Measurements from ENCODE around the gene METTL21C.

METTL21C gene

GRCh38 chr13:102697929-102698648, 3.2 kb upstream of the METTL21C start:
- no peak for DNase-seq (ENCODE audit: low read depth)

GRCh38 chr13:102697264-102697663, 2.4 kb upstream of the METTL21C start:
- no peak for DNase-seq (ENCODE audit: low read depth)

- DNase-seq (ENCODE audit: low read depth) = no peak
These were observed 1.6 kb upstream of the METTL21C start for GRCh38 chr13:102696465-102696864.

- no peak for DNase-seq (ENCODE audit: low read depth)
These were observed 1.1 kb downstream of the METTL21C start for GRCh38 chr13:102693776-102694175.

- DNase-seq (ENCODE audit: low read depth) = no peak
These were observed 1.6 kb downstream of the METTL21C start for GRCh38 chr13:102693250-102693649.

- DNase-seq (ENCODE audit: low read depth) = no peak
These were observed 2.4 kb downstream of the METTL21C start for GRCh38 chr13:102692491-102692826.

GRCh38 chr13:102690883-102691282, 4.0 kb downstream of the METTL21C start:
- DNase-seq (ENCODE audit: low read depth) = no peak

- no peak for DNase-seq (ENCODE audit: low read depth)
These were observed 6.4 kb downstream of the METTL21C start for GRCh38 chr13:102688306-102688973.

- DNase-seq (ENCODE audit: low read depth) = no peak
These were observed 7.3 kb downstream of the METTL21C start for GRCh38 chr13:102687520-102687919.

- DNase-seq (ENCODE audit: low read depth) = no peak
These were observed 8.8 kb downstream of the METTL21C start for GRCh38 chr13:102686024-102686423.

GRCh38 chr13:102683637-102684036, 11.2 kb downstream of the METTL21C start:
- DNase-seq (ENCODE audit: low read depth) = no peak

- DNase-seq (ENCODE audit: low read depth) = no peak
These were observed 12.1 kb downstream of the METTL21C start for GRCh38 chr13:102682727-102683126.

GRCh38 chr13:102682211-102682610, 12.6 kb downstream of the METTL21C start:
- DNase-seq (ENCODE audit: low read depth) = no peak

GRCh38 chr13:102680842-102681740, 13.8 kb downstream of the METTL21C start:
- DNase-seq (ENCODE audit: low read depth) = no peak

GRCh38 chr13:102680133-102680717, 14.6 kb downstream of the METTL21C start:
- DNase-seq (ENCODE audit: low read depth) = no peak

GRCh38 chr13:102679449-102680132, 15.3 kb downstream of the METTL21C start:
- no peak for DNase-seq (ENCODE audit: low read depth)

- no peak for DNase-seq (ENCODE audit: low read depth)
These were observed 16.3 kb downstream of the METTL21C start for GRCh38 chr13:102678339-102679107.

GRCh38 chr13:102677122-102677521, 17.7 kb downstream of the METTL21C start:
- DNase-seq (ENCODE audit: low read depth) = no peak

- DNase-seq (ENCODE audit: low read depth) = no peak
These were observed 19.7 kb downstream of the METTL21C start for GRCh38 chr13:102675115-102675514.

GRCh38 chr13:102670130-102670529, 24.7 kb downstream of the METTL21C start:
- no peak for DNase-seq (ENCODE audit: low read depth)

- DNase-seq (ENCODE audit: low read depth) = no peak
These were observed 26.9 kb downstream of the METTL21C start for GRCh38 chr13:102667911-102668310.
